Measurements from ENCODE around the gene SH3RF3. TPM values are rescaled to one million over a fixed set of nuclear protein-coding genes. Genes with fewer than 3 reads are reported as not detected.

Gene SH3RF3
- polyA plus RNA-seq, 1 donor (not counting 4 experiments of a cell fraction or from before 2014, with no cell fraction given): 0.08 TPM

DNA sequence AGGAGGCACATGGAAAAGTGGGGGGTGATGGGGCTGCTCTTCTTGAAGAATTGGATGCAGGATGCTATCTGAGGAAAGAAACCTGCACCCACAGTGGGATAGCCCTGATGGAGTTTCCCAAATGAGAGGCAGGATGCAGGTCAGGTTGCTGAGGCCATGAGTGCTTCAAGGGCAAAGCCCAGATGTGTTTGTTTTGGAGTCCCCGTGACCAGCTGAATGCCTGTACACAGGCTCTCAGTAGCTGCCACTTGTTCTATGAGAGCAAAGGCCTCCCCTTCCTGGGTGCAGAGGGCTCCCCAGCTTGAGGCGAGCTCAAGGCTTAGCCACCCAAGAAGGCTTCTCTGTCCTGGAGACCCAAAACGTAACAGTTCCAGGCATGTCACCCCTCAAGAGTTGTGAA is 292.1 kb downstream of the SH3RF3 start:
- peaks cover 44% of the 10 kb centered on the region for H3K27me3 ChIP-seq (ENCODE audit: control insufficient read depth, extremely low read depth, insufficient read depth, low read length)
- no peak overlapping the region for H3K4me3 ChIP-seq (ENCODE audit: control insufficient read depth in 2 of 3, extremely low read depth in 1 of 3, insufficient read depth in 2 of 3, low read depth in 1 of 3, low read length in 3 of 3)
- no peak overlapping the region for H2AFZ ChIP-seq (ENCODE audit: control insufficient read depth, low read length)
- dilution Hi-C loops (cut with MboI; ENCODE audit: extremely low pct_ligation_motif_present, low sequenced_read_pairs): no loop called here
- H3K9me3 ChIP-seq (ENCODE audit: control insufficient read depth, low read depth, low read length): no peaks in the 10 kb centered on the region
- no peak overlapping the region for H3K27ac ChIP-seq (ENCODE audit: control insufficient read depth, insufficient read depth, low read length)
- H3K4me1 ChIP-seq (ENCODE audit: control insufficient read depth, extremely low read depth, insufficient read depth, low read length): no peaks in the 10 kb centered on the region
- no peak for TF ChIP-seq EZH2 (IDR thresholded peaks at IDR 0.05; ENCODE audit: low read length)
- TF ChIP-seq, protein P1, sequence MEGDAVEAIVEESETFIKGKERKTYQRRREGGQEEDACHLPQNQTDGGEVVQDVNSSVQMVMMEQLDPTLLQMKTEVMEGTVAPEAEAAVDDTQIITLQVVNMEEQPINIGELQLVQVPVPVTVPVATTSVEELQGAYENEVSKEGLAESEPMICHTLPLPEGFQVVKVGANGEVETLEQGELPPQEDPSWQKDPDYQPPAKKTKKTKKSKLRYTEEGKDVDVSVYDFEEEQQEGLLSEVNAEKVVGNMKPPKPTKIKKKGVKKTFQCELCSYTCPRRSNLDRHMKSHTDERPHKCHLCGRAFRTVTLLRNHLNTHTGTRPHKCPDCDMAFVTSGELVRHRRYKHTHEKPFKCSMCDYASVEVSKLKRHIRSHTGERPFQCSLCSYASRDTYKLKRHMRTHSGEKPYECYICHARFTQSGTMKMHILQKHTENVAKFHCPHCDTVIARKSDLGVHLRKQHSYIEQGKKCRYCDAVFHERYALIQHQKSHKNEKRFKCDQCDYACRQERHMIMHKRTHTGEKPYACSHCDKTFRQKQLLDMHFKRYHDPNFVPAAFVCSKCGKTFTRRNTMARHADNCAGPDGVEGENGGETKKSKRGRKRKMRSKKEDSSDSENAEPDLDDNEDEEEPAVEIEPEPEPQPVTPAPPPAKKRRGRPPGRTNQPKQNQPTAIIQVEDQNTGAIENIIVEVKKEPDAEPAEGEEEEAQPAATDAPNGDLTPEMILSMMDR (optimal IDR thresholded peaks at IDR 0.05 in 1 of 3, IDR thresholded peaks at IDR 0.05 in 1 of 3, conservative IDR thresholded peaks at IDR 0.05 in 1 of 3; ENCODE audit: extremely low read depth in 1 of 3, insufficient read depth in 2 of 3, low read length in 3 of 3): no peak
- FAIRE-seq (no peak), DNase-seq (ENCODE audit: low read depth, low spot score) (no peak)
- H4K20me1 ChIP-seq (ENCODE audit: control insufficient read depth, extremely low read depth, insufficient read depth, low read length): no peaks in the 10 kb centered on the region
- H3K9me1 ChIP-seq (ENCODE audit: control insufficient read depth, extremely low read depth, insufficient read depth, low read length): no peaks in the 10 kb centered on the region
- H3K79me2 ChIP-seq (ENCODE audit: control insufficient read depth, insufficient read depth, low read length): no peaks in the 10 kb centered on the region
- no peaks in the 10 kb centered on the region for H3K36me3 ChIP-seq (ENCODE audit: control insufficient read depth in 2 of 2, extremely low read depth in 1 of 2, insufficient read depth in 2 of 2, low read length in 2 of 2)
- H3K4me2 ChIP-seq (ENCODE audit: control insufficient read depth, extremely low read depth, insufficient read depth, low read depth, low read length): no peak overlapping the region
- no peak overlapping the region for H3K9ac ChIP-seq (ENCODE audit: control insufficient read depth, extremely low read depth, insufficient read depth, low read length)

DNA sequence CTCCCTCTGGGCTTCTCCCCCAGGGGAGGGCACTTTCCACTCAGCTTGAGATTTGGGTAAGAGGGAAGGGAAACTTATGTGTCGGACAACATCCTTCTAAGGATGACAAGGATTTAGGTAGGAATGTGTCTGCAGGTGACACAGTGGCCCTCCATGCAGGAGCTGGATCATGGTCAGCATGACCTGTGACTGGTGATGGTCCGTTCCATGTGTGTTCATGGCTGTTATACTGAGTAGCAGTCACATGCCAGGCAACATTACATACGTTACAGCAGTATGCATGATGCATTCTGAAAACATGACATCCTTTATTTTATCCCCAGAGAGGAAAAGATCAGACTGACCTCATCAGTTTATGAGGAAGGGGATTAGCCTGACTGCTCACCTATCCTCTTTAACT is 292.6 kb downstream of the SH3RF3 start:
- dilution Hi-C loops (cut with MboI; ENCODE audit: extremely low pct_ligation_motif_present, low sequenced_read_pairs): no loop called here
- Histone ChIP-seq H3K9me1 (ENCODE audit: control insufficient read depth, extremely low read depth, insufficient read depth, low read length) (no peaks in the 10 kb centered on the region), H3K36me3 (ENCODE audit: control insufficient read depth in 2 of 2, extremely low read depth in 1 of 2, insufficient read depth in 2 of 2, low read length in 2 of 2) (no peaks in the 10 kb centered on the region), H3K4me1 (ENCODE audit: control insufficient read depth, extremely low read depth, insufficient read depth, low read length) (no peaks in the 10 kb centered on the region), H3K79me2 (ENCODE audit: control insufficient read depth, insufficient read depth, low read length) (no peaks in the 10 kb centered on the region), H2AFZ (ENCODE audit: control insufficient read depth, low read length) (no peak overlapping the region), H3K9me3 (ENCODE audit: control insufficient read depth, low read depth, low read length) (no peaks in the 10 kb centered on the region), H3K4me3 (ENCODE audit: control insufficient read depth in 2 of 3, extremely low read depth in 1 of 3, insufficient read depth in 2 of 3, low read depth in 1 of 3, low read length in 3 of 3) (no peak overlapping the region), H3K27me3 (ENCODE audit: control insufficient read depth, extremely low read depth, insufficient read depth, low read length) (peaks cover 44% of the 10 kb centered on the region), H4K20me1 (ENCODE audit: control insufficient read depth, extremely low read depth, insufficient read depth, low read length) (no peaks in the 10 kb centered on the region), H3K9ac (ENCODE audit: control insufficient read depth, extremely low read depth, insufficient read depth, low read length) (no peak overlapping the region), H3K4me2 (ENCODE audit: control insufficient read depth, extremely low read depth, insufficient read depth, low read depth, low read length) (no peak overlapping the region), H3K27ac (ENCODE audit: control insufficient read depth, insufficient read depth, low read length) (no peak overlapping the region)
- no peak for FAIRE-seq
- no peak for DNase-seq (ENCODE audit: low read depth, low spot score)
- TF ChIP-seq, protein P1 (optimal IDR thresholded peaks at IDR 0.05 in 1 of 3, IDR thresholded peaks at IDR 0.05 in 1 of 3, conservative IDR thresholded peaks at IDR 0.05 in 1 of 3; ENCODE audit: extremely low read depth in 1 of 3, insufficient read depth in 2 of 3, low read length in 3 of 3): no peak

Data from keratinocyte (primary cell).